Dendritic cell treated with granulocyte-macrophage colony-stimulating factor and Interleukin-4, amounts not matched to agents 40 ng/mL and 50 ng/mL, for 4 days (primary cell): ENCODE results near the gene CDC42BPB.

Source experiments
- H3K27ac Mint-ChIP-seq: one replicate; pipeline ENCODE4 v1.8.0; 2022; ENCODE audit warnings: mild to moderate bottlenecking, mixed read lengths
- H3K27me3 Mint-ChIP-seq: one replicate; pipeline ENCODE4 v1.8.0; 2022; ENCODE audit warnings: mild to moderate bottlenecking, mixed read lengths
- H3K36me3 Mint-ChIP-seq: one replicate; pipeline ENCODE4 v1.8.0; 2022; ENCODE audit warnings: low read depth, mixed read lengths
- H3K4me1 Mint-ChIP-seq: one replicate; pipeline ENCODE4 v1.8.0; 2022; ENCODE audit warnings: low read depth, mixed read lengths
- H3K4me3 Mint-ChIP-seq: one replicate; pipeline ENCODE4 v1.8.0; 2022; ENCODE audit warnings: mild to moderate bottlenecking, moderate library complexity, mixed read lengths
- H3K9me3 Mint-ChIP-seq: one replicate; pipeline ENCODE4 v1.8.0; 2022; ENCODE audit warnings: mixed read lengths
- intact Hi-C: fragments of 100-400 bp; cut with micrococcal nuclease; formaldehyde crosslinking; loops from one replicate; pipeline ENCODE4 v1.15.0; 2022

The CDC42BPB gene

DNA sequence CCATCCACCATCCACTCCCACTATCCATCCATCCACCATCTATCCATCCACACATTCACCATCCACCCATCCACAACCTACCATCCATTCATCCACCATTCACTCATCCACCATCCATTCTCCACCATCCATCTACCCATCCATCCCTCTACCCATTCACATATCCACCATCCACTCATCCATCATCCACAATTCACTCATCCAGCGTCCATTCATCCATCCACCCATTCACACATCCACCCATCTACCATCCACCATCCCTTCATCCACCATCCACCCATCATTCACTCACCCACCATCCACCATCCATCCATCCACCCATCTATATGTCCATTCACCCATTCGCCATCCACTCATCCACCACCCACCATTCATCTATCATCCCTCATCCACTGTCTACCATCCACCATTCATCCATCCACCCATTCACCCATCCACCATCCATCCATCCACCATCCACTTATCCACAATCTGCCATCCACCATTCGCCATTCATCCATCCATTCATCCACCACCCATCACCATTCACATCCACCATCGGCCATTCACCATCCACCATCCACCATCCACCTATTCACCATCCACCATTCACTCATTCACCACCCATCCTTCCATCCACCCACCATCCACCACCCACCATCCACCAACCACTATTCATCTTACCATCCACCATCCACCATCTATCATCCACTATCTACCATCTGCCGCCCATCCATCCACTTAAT lies 136.9 kb downstream of the CDC42BPB start:
- H3K9me3 Mint-ChIP-seq: no peaks in the 10 kb centered on the region
- no peak overlapping the region for H3K27ac Mint-ChIP-seq
- H3K27me3 Mint-ChIP-seq: no peaks in the 10 kb centered on the region
- no peaks in the 10 kb centered on the region for H3K36me3 Mint-ChIP-seq
- intact Hi-C loops: no loop called here
- no peaks in the 10 kb centered on the region for H3K4me1 Mint-ChIP-seq
- no peak overlapping the region for H3K4me3 Mint-ChIP-seq

DNA sequence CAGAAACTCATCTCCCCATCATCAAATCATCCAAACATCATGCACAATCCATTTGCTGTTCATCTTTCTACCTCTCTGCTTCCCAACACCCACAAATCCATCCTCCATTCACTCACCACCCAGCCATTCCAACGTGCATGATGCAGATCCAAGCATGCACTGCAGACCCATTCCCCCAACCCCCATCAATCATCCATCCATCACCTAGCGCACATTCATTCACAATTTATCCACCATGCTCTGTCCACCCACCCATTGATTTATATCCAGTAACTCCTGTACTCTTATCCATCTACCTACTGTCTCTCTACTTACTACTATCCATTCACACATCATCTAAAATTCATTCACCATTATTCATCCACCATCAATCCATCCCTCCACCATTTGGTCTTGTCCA lies 138.9 kb downstream of the CDC42BPB start:
- Mint-ChIP-seq H3K36me3 (peaks cover 6% of the 10 kb centered on the region), H3K27me3 (no peaks in the 10 kb centered on the region)
- intact Hi-C loops: loop anchor here (5.0 kb wide), 1 partner anchor 226 kb away; no protein-coding TSS in a partner anchor

DNA sequence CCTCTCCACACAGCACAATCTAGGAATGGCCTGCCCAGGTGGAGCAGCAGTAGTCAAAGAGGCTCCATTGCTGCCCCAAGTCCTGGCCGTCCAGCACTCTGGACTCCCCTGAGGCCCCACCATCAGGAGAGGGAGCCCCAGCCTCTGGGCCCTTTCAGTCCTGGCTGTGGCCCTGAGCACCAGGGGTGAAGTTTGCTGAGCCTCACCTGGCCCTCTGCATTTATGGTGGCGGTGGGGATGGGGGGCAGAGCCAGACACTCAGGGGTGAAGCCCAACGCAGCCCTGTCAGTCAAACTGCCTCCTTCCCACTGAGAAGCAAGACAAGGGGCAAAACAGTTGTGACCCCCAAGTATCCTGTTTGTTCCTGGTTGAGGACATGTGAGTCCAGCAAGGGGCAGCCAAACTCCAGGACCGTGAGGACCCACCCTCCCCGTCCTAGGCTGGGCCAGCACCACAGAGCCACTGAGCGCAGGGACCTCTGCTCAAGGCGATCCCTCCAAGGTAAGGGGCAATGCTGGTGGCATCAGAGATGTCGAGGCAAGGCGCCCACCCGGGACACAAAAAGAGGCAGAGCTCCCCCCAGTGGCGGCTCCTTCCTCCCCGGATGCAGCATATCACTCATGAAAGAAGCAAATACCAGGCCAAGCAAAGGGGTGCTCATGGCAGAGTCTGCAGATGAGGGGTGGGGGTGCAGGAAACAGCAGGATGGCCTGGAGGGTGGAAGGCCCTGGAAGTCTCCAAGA lies 139.7 kb downstream of the CDC42BPB start:
- H3K4me3 Mint-ChIP-seq: no peak overlapping the region
- H3K36me3 Mint-ChIP-seq: peaks cover 14% of the 10 kb centered on the region
- no peaks in the 10 kb centered on the region for H3K27me3 Mint-ChIP-seq
- H3K27ac Mint-ChIP-seq: no peak overlapping the region
- no peaks in the 10 kb centered on the region for H3K9me3 Mint-ChIP-seq
- intact Hi-C loops: loop anchor here (5.0 kb wide), 1 partner anchor 225 kb away; no protein-coding TSS in a partner anchor
- no peaks in the 10 kb centered on the region for H3K4me1 Mint-ChIP-seq

More for the DNA sequence above, 138.9 kb downstream of the CDC42BPB start:
- H3K9me3 Mint-ChIP-seq: no peaks in the 10 kb centered on the region
- H3K4me1 Mint-ChIP-seq: no peaks in the 10 kb centered on the region
- no peak overlapping the region for H3K27ac Mint-ChIP-seq
- H3K4me3 Mint-ChIP-seq: no peak overlapping the region

DNA sequence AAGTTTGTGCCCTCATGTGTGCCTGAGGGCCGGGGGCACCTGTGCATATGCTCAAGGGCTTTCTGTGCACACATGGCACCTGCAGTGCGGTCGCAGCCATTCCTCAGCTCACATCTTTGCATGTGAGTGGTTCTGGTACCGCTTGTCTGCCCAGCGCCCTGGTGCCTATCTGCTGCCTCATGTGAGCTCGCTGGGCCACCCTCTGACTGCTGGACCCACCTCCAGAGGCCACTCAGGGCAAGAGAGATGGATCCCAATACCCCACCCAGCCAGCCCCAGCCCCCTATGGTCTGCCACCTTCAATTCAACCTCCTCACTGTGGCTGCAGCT lies 140.3 kb downstream of the CDC42BPB start:
- Mint-ChIP-seq H3K9me3 (no peaks in the 10 kb centered on the region), H3K27ac (no peak overlapping the region), H3K4me1 (no peaks in the 10 kb centered on the region), H3K27me3 (no peaks in the 10 kb centered on the region), H3K4me3 (no peak overlapping the region), H3K36me3 (peaks cover 20% of the 10 kb centered on the region)
- intact Hi-C loops: loop anchor here (5.0 kb wide), 1 partner anchor 225 kb away; no protein-coding TSS in a partner anchor

DNA sequence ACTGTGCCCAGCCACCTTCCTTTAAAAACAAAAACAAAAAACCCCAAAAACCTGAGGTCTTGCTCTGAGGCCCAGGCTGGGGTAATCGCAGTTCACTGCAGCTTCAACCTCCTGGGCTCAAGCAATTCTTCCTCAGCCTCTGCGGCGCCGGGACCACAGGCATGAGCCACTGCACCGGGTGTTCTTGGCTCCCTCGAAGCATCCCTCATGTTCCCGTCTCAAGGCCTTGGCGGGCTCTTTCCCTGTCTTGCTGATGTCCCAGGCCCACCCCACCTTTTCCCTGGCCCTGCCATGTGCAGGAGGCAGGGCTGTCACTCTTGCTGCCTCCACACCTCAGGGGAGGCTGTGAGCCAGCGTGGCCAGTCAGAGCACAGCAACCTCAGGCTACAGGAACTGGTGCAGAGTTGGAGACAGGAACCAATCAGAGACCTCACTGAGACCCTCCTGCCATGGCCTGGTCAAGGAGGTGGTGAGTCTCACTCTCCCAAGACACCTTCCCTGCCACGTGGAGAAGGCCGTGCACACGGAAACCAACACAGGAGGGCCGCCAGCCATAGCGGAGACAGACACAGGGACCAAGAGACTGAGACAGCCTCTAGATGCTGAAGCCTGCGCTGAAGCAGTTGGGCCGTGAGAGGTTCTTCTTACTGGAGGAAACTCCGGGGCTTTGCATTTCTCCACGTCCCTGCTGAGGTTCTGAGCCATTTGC lies 140.8 kb downstream of the CDC42BPB start:
- no peak overlapping the region for H3K4me3 Mint-ChIP-seq
- H3K36me3 Mint-ChIP-seq: peaks cover 25% of the 10 kb centered on the region
- intact Hi-C loops: loop anchor here (5.0 kb wide), 1 partner anchor 224 kb away; no protein-coding TSS in a partner anchor
- H3K27me3 Mint-ChIP-seq: no peaks in the 10 kb centered on the region
- no peaks in the 10 kb centered on the region for H3K9me3 Mint-ChIP-seq
- H3K4me1 Mint-ChIP-seq: no peaks in the 10 kb centered on the region
- no peak overlapping the region for H3K27ac Mint-ChIP-seq

DNA sequence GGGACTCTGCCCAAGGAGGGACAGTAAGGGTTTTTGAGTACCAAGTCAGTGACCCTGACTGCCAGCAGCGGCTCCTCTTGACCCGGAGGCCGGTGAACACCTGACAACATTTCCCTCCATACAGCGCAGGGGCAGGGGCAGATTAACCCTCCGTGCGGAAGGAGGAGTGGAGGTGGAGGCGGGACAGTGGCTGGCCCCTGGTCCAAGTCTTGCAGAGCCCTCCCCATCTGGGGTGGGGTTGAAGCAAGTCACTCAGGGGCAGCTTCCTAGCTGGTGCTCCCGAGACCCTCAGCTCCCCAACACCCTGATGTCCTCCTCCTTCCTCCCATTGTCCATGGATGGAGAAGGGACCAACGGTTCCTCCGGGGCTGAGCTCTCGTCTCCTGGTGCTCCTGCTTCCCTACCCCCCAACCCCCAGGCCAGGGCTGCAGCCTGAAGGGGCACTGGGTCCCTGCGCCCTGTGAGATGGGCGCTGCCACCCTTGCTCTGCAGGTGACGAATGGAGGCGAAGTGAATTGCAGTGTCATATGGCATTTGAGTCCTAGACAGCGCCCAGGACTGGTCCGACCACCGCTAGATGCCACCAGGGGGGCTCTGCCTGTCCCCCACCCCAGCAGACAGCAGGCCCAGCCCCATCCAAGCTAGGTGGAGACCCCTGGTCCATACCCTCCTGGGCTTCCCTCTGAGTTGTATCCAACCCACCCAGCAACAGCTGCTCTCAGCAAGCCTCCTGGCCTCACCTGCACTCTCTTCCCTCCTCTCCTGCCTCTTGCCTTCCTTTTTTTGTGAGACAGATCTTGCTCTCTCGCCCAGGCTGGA lies 141.8 kb downstream of the CDC42BPB start:
- H3K9me3 Mint-ChIP-seq: no peaks in the 10 kb centered on the region
- peaks cover 35% of the 10 kb centered on the region for H3K36me3 Mint-ChIP-seq
- no peaks in the 10 kb centered on the region for H3K27me3 Mint-ChIP-seq
- H3K4me1 Mint-ChIP-seq: no peaks in the 10 kb centered on the region
- H3K4me3 Mint-ChIP-seq: no peak overlapping the region
- H3K27ac Mint-ChIP-seq: no peak overlapping the region
- intact Hi-C loops: loop anchor here (5.0 kb wide), 1 partner anchor 223 kb away; no protein-coding TSS in a partner anchor

DNA sequence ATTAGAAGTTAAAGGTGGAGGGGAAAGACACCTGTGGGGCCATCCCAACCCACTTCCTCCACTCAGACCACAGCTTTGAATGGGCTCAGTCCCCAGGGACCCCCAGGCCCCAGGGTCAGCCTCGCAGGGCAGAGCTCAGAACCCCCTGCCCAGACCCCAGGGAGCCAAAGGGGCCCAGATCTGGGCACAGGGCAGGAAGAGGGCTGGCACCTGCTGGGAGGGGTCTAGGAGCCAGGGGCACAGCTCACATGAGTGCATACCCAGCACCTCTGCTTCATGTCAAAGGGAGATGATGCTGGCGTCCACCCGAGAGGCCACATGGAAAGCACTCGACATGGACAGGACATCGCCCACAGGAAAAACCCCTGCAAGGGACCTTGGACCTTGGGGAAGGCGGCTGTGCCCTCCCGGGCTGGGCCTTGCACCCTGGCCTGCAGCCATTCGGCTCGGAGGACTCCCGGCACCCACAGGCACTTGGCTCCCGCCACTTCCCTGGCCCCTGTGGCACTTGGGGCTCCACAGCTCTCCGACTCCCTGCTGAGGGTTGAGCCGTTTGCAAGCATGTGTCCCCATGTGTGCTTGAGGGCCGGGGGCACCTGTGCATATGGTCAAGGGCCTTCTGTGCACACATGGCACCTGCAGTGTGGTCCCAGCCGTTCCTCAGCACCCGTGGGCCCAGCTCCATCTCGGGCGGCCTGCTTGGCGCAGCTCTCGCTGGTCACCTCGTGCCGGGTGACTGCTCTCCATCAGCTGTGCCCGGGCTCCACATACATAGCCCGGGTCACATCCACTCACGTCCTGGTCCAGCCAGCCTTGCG lies 142.7 kb downstream of the CDC42BPB start:
- Mint-ChIP-seq H3K4me1 (no peaks in the 10 kb centered on the region), H3K27me3 (no peaks in the 10 kb centered on the region), H3K4me3 (no peak overlapping the region), H3K36me3 (peaks cover 43% of the 10 kb centered on the region), H3K27ac (no peak overlapping the region), H3K9me3 (no peaks in the 10 kb centered on the region)
- intact Hi-C loops: loop anchor here (5.0 kb wide), 1 partner anchor 222 kb away; no protein-coding TSS in a partner anchor

DNA sequence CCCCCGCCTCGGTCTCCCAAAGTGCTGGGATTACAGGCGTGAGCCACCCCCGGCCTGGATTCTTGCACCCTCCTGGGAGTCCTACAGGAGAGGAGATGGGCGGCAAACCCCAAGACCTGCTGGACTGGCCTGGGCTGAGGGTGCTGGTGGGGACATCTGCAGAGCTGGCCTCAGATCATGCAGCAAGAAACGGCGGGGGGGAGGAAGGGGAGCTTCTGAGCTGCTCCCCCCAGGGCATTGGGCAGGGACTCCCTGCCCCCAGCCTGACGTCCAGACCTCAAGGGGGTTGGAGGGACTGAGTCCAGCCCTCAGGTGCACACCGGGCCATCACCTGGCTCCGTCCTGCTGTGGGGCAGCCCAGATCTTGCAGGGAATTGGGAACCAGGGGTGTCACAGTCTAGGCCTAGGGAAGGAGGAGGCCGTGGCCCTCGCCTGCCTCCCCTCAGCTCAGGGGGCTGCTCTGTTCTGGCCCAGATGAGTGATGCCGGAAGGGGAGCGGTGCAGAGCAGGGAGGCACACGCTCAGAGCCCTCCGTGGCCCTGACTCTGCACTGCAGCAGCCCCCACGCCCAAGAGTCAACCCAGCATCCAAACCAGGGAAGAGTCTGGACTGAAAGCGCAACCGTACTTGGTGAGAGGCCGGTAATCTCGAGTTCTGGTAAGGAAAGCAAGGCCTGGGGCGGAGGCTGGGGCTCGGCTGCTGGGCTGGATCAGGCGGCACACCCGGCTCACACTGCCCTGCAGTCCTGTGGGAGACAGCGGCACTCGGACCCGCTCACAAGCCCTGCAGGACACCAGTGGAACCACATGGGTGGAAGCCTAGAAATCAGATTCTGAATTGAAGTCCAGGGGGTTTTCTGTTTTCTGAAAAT lies 143.8 kb downstream of the CDC42BPB start:
- Mint-ChIP-seq H3K27me3 (no peaks in the 10 kb centered on the region), H3K9me3 (no peaks in the 10 kb centered on the region), H3K4me1 (no peaks in the 10 kb centered on the region), H3K27ac (no peak overlapping the region), H3K4me3 (no peak overlapping the region), H3K36me3 (peaks cover 54% of the 10 kb centered on the region)
- intact Hi-C loops: no loop called here

DNA sequence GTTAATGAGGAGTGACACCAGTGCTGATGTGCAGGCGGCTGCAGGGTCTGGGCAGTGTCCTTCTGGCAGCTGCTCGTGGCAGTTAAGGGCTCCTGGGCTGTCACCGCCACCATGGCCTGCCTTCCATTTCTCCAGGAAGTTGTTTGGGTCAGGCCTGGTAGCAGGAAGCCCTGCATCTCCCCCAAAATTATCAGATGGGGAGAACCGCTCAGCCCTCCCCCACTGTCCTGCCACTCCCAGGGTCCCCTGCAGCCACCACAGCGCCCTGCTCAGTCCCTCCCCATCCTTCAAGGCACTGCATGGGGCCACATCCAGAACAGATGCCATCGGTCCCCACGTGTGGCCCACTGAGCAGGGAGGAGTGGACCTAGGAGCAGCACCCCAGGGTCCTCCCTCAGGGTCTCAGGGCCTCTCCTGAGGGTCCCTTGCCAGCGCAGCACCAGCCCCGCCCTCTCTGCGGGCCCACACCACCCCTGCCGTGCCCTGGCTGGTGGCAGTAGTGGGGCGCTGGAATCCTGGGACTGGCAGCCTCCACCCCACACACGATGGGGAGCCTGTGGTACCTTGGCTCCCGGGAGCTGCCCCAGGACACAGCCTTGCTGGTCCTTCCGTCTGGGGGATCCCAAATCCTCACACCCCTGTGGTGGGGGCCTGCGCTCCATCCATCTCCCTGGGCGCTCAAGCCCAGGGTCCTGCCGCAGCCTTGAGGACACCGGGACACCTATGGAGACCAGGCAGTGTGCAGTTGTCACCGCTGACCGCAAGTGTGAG lies 145.2 kb downstream of the CDC42BPB start:
- no peak overlapping the region for H3K4me3 Mint-ChIP-seq

DNA sequence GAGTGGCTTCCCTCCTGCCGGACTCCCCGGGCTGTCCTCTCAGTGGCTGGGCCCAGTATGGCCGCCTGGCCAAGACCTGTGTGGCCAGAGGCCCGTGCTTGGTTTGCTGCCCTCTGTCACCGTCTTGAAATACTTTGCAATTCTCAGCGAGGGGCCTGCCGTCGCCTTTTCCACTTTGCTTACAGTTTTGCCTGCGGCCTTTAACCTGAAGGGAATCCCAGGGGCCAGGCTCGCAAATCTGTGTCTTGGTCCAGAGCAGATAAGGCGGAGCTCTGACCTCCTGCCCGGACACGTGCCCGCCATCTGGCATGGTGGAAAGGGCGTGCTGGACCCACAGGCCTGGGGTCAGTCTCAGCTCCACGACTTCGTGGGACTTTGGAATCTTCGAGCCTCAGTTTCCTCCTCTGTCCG lies 145.8 kb downstream of the CDC42BPB start:
- Mint-ChIP-seq H3K27ac (no peak overlapping the region), H3K9me3 (no peaks in the 10 kb centered on the region), H3K36me3 (peaks cover 75% of the 10 kb centered on the region), H3K4me3 (no peak overlapping the region), H3K27me3 (no peaks in the 10 kb centered on the region), H3K4me1 (no peaks in the 10 kb centered on the region)
- intact Hi-C loops: no loop called here

More for the DNA sequence above, 145.2 kb downstream of the CDC42BPB start:
- H3K27me3 Mint-ChIP-seq: no peaks in the 10 kb centered on the region
- intact Hi-C loops: no loop called here
- H3K36me3 Mint-ChIP-seq: peaks cover 68% of the 10 kb centered on the region
- H3K9me3 Mint-ChIP-seq: no peaks in the 10 kb centered on the region
- H3K27ac Mint-ChIP-seq: no peak overlapping the region
- H3K4me1 Mint-ChIP-seq: no peaks in the 10 kb centered on the region

DNA sequence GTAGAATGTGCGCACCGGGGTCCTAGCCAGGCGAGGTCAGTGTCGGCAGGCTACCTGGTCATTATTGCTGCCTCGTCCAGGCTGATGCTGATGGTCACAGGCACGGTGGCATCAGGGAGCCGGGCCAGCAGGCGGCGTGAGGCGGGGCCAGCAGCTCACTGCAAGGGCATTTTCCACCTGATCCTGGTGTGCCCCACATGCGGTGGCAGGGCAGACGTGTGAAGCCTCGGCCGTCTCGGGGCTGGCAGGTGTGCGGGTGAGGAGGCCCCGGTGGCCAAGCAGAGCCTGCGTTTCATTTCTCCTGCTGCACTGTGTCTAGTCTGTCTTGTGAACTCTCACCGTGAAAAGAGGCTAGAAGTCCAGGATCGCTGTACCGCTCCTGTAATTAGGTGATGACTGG lies 146.9 kb downstream of the CDC42BPB start:
- H3K4me3 Mint-ChIP-seq: no peak overlapping the region
- intact Hi-C loops: no loop called here
- H3K9me3 Mint-ChIP-seq: no peaks in the 10 kb centered on the region
- peaks cover 86% of the 10 kb centered on the region for H3K36me3 Mint-ChIP-seq
- H3K27me3 Mint-ChIP-seq: no peaks in the 10 kb centered on the region
- H3K27ac Mint-ChIP-seq: no peak overlapping the region
- H3K4me1 Mint-ChIP-seq: no peaks in the 10 kb centered on the region
